Activated CD8-positive, alpha-beta memory T cell treated with anti-CD3 and anti-CD28 coated beads for 4 hours (primary cell): ENCODE measurements around the gene SH3YL1.

Experiments
- DNase-seq, 2 donors: peaks; one replicate each; pipeline ENCODE4 v3.0.0-alpha.2; 2020; ENCODE audit warnings: low read depth in 2 of 2

The SH3YL1 gene, protein sequence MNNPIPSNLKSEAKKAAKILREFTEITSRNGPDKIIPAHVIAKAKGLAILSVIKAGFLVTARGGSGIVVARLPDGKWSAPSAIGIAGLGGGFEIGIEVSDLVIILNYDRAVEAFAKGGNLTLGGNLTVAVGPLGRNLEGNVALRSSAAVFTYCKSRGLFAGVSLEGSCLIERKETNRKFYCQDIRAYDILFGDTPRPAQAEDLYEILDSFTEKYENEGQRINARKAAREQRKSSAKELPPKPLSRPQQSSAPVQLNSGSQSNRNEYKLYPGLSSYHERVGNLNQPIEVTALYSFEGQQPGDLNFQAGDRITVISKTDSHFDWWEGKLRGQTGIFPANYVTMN

GRCh38 chr2:263774-264492 is at the start of gene SH3YL1:
TSS of gene SH3YL1 (minus strand) at chr2:264032. CDS start at chr2:263984, 48 bp downstream.
- peak in 1 of 2 donors; percentile 20 for DNase-seq

- DNase-seq, result no peak
Observed at GRCh38 chr2:310994-311393, 47.2 kb upstream of the SH3YL1 start.

- DNase-seq, result no peak
Observed at GRCh38 chr2:309954-310510, 46.2 kb upstream of the SH3YL1 start.

GRCh38 chr2:309148-309953 is 45.5 kb upstream of the SH3YL1 start:
- DNase-seq, result no peak

- DNase-seq, result no peak
Observed at GRCh38 chr2:305366-305765, 41.5 kb upstream of the SH3YL1 start.

GRCh38 chr2:296354-296753 is 32.5 kb upstream of the SH3YL1 start:
- no peak for DNase-seq

- DNase-seq, result no peak
Observed at GRCh38 chr2:295090-295489, 31.3 kb upstream of the SH3YL1 start.

DNA sequence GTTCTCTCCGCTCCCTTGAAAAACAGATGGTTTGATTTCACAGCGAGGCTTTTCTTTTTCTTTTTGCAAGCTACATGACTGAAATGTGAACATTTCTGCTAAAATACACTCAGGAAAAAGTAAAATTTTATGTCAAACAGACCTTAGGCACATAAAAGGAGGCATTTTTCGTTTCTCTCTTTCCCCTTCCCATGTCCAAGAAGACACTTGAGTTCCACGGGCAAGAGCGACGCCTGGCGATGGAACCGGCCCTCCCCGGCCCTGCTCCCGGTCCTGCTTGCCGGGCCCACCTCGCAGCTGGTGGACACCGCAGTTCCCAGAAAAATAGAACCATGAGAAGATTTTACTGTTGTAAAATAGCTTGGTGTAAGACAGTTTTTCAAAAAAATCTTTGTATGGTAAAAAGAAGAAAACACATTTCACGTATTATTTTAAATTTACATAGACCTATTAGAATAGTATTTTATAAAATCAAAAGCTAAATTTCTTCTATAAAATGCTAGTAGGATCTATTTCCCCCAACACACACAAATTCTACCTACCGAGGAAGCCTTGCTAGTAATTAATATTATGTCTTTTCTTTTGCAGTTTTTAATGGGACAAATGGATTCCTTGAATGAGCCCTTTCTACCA is 26.4 kb upstream of the SH3YL1 start:
- DNase-seq, result no peak

DNA sequence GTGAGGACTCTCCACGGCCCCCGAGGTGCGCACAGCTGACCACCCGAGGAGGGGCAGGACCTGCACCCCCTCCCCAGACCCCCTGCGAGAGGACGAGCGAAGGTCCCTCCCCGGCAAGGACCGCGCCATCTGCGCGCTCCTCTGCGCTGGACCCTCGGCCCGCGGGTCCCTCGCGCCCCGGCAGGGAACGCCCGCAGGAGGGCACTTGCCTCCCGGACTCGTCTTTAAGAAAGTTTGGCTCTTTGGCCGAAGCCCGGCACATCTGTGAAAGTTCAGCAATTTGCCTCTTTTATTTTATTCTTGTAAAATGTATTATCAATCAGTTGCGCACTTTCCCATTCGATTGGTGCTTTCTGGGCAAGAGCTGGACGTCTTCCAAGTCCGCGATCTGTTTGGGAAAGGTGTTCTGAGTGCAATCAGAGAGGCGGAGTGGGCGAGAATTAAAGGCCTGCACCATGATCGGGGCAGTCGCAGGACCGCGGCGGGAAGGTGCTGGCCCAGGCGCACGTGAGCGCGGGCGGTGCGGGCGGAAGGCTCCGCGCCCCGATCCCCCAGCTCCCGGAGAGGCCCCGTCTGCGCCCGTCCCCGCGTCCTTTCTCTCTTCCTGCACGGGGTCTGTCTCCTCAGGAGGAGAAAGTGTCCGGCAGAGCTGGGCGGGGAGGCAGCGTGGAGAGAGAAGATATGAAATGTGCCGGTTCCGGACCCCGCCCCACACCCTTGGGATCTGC is 25.7 kb upstream of the SH3YL1 start:
- DNase-seq, result no peak

DNA sequence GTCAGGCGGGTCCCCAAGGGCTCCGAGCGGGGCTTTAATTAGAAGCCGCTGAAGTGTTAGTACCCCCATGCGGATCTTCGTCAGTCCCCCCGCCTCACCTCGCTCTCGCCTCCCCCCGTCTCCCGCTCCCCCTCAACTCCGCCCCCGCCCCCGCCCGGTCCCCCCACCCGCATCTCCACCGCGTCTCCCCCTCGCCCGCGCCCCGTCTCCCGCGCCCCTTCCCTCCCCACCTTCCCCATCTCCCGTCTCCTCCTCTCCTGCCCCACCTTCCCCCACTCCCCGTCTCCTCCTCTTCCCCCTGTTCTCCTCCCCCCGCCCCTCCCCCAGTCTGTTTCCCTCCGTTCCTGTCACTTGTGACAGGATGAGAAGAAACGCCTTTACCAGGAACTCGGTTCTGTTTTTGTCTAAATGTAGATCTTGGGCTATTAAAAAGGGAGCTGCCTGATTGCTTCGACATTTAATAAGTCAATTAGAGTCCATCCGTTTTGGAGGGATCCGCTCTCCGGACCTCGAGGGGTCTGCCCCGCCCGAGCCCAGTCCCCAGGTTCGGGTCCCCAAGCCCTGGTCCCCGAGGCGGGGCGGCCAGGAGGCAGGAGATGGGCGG is 25.0 kb upstream of the SH3YL1 start:
- DNase-seq, result no peak

GRCh38 chr2:287911-288757 is 24.3 kb upstream of the SH3YL1 start, which contains the start of gene ALKAL2:
TSS of gene ALKAL2 (minus strand) at chr2:288091. CDS start at chr2:287835, 256 bp downstream.
- no peak for DNase-seq

- DNase-seq, result no peak
Observed at GRCh38 chr2:287471-287885, 23.6 kb upstream of the SH3YL1 start.

DNA sequence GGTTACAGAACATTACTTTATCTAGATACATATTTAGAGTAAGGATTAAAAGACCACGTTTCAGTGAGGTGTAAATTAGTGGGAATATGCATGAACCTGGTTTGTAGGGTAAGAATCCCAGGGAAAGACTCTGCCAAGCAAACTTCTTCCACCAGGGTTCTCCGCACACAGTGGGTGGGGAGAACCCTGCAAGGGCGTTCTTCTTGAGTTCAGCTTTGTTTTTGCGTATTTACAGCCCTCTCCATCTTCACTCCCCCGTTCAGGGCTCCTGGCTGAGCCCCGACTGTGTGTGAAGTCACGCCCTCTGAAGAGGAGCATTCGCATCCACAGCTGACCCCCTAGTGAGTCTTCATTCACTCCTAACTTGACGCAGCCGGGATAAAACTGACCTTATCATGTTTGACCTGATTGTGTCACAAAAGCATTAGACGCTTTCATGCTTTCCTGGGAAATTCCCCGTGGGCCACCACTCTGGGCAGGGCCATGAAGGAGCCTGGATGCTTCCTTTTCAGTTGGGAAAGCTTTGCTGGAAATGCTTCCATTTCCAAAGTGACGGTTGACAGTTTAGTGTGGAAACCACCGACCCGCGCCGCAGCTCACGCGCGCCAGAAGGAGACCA is 23.1 kb upstream of the SH3YL1 start:
- no peak for DNase-seq

GRCh38 chr2:286035-286434 is 22.2 kb upstream of the SH3YL1 start:
- DNase-seq, result no peak

- DNase-seq, result no peak
Observed at GRCh38 chr2:285531-285930, 21.7 kb upstream of the SH3YL1 start.

GRCh38 chr2:284896-285492 is 21.2 kb upstream of the SH3YL1 start:
- DNase-seq, result no peak

GRCh38 chr2:283996-284794 is 20.4 kb upstream of the SH3YL1 start:
- no peak for DNase-seq
